ENCODE measurements around the gene TOP2A. TPM values are rescaled to one million over a fixed set of nuclear protein-coding genes. Genes with fewer than 3 reads are reported as not detected.

TOP2A gene
- total RNA-seq, 1 experiment from 2014 or later, result 230 TPM

- Histone ChIP-seq H4K91ac (ENCODE audit: insufficient read length, low read depth, low read length) (no peak overlapping the region), H2BK12ac (ENCODE audit: insufficient read length, low read depth, low read length) (no peak overlapping the region), H4K8ac (replicated peaks; ENCODE audit: insufficient read length, low read depth, low read length) (no peak overlapping the region), H4K20me1 (ENCODE audit: control insufficient read depth, insufficient read depth, insufficient read length) (no peaks in the 10 kb centered on the region), H3K9ac (ENCODE audit: extremely low read depth, insufficient read length, low read length) (no peak overlapping the region), H3K79me2 (ENCODE audit: insufficient read depth, low read length) (no peaks in the 10 kb centered on the region), H3K4ac (ENCODE audit: low read depth, low read length) (no peak overlapping the region), H3K14ac (ENCODE audit: insufficient read depth, low read length) (no peak overlapping the region), H2AK5ac (ENCODE audit: insufficient read length, low read length) (no peak overlapping the region), H2AFZ (ENCODE audit: low read length) (no peak overlapping the region), H3K4me2 (ENCODE audit: insufficient read depth, insufficient read length, low read length) (no peak overlapping the region), H3K27ac (ENCODE audit: insufficient read length, low read depth, low read length) (no peak overlapping the region), H2BK5ac (ENCODE audit: insufficient read length, low read length) (no peak overlapping the region), H3K9me3 (ENCODE audit: control insufficient read depth, low read depth, low read length) (no peaks in the 10 kb centered on the region), H3K23ac (ENCODE audit: insufficient read length, low read depth, low read length) (no peak overlapping the region), H2BK15ac (ENCODE audit: low read depth, low read length) (no peak overlapping the region), H3T11ph (ENCODE audit: low read length) (no peak overlapping the region), H4K5ac (ENCODE audit: insufficient read length, low read depth, low read length) (no peak overlapping the region), H3K27me3 (ENCODE audit: insufficient read depth, low read length) (no peaks in the 10 kb centered on the region), H3K23me2 (ENCODE audit: insufficient read length, low read depth, low read length, poor library complexity, severe bottlenecking) (no peaks in the 10 kb centered on the region), H3K79me1 (ENCODE audit: insufficient read depth, low read depth, low read length, poor library complexity, severe bottlenecking) (no peaks in the 10 kb centered on the region), H2BK120ac (ENCODE audit: low read depth, low read length, poor library complexity, severe bottlenecking) (no peak overlapping the region), H3K4me1 (ENCODE audit: insufficient read depth, low read length) (peaks cover 2% of the 10 kb centered on the region; the same call in 1 of the 2 replicates), H3K18ac (ENCODE audit: insufficient read length, low read depth, low read length) (no peak overlapping the region), H3K56ac (ENCODE audit: insufficient read length, low read depth, low read length) (no peak overlapping the region), H2BK20ac (ENCODE audit: low read depth, low read length, poor library complexity, severe bottlenecking) (no peak overlapping the region)
- peak overlapping the region in 1 of 3 experiments; percentile 34; a peak in 2 of 7 replicates for H3K27ac Mint-ChIP-seq
- no peak for TF ChIP-seq CTCF (conservative IDR thresholded peaks at IDR 0.05)
- no peak for DNase-seq
- H3K4me3 Mint-ChIP-seq, result peak overlapping the region in 1 of 2 experiments; percentile 28; a peak in 1 of 5 replicates
- H3K9me3 Mint-ChIP-seq, result peaks cover 3% of the 10 kb centered on the region in 2 experiments; a peak in 1 of 5 replicates
- peaks cover 42 to 48% of the 10 kb centered on the region in 2 experiments for H3K4me1 Mint-ChIP-seq
- peaks cover 3% of the 10 kb centered on the region; the same call in 1 of the 2 replicates for H3K27me3 Mint-ChIP-seq (ENCODE audit: low read depth)
- no CpG with 5 or more reads among the region's 11 CpGs for WGBS (ENCODE audit: extremely low coverage, insufficient read length, low lambda C conversion rate)
- peaks cover 0 to under 1% (median 0%) of the 10 kb centered on the region in 3 experiments; a peak in 1 of 7 replicates for H3K36me3 Mint-ChIP-seq (ENCODE audit: insufficient read depth in 1 of 3, low read depth in 3 of 3)
These were observed 48.7 kb upstream of the TOP2A start for GRCh38 chr17:40466298-40466971.
